IMR-90 (cell line): Measurements from ENCODE around the gene SPATA33. TPM values are rescaled to one million over a fixed set of nuclear protein-coding genes. Genes with fewer than 3 reads are reported as not detected.

Experiments used
- ATAC-seq: fragments of 200-7000 bp; cut with Tn5 transposase; 2 replicates; pipeline ENCODE4 v1.9.1; 2020; ENCODE audit warnings: low read depth, mild to moderate bottlenecking, moderate library complexity
- BruUV-seq: library from RNA; stranded (reverse); fragments of 400-500 nt; replicated peaks from 2 replicates; lab custom pipeline; 2021; lab: Mats Ljungman, UMichigan
- CTCF ChIA-PET: fragments of 300-600 bp; formaldehyde crosslinking; extraction: SDS; loops from one replicate; lab custom pipeline; 2021; ENCODE audit warnings: antibody characterized with exemption; lab: Yijun Ruan, JAX
- POLR2A ChIA-PET: fragments of 300-600 bp; sonication (Branson Sonifier 250); formaldehyde crosslinking; loops from one replicate; lab custom pipeline; 2022; ENCODE audit warnings: antibody characterized with exemption; ENCODE audit not compliant: unreplicated experiment; lab: Charles Lee
- DNase-seq: peaks from one replicate; pipeline ENCODE4 v3.0.0; 2013
- H2AFZ ChIP-seq: replicated peaks from 2 replicates; pipeline ENCODE3; 2013; ENCODE audit warnings: low read length, mild to moderate bottlenecking; ENCODE audit not compliant: poor library complexity
- H2AK5ac ChIP-seq: 2 replicates; pipeline ENCODE4 v1.6.1; 2013; ENCODE audit warnings: low read depth, low read length, inconsistent platforms
- H2AK9ac ChIP-seq: replicated peaks from 2 replicates; pipeline ENCODE3; 2013; ENCODE audit warnings: mild to moderate bottlenecking, low read depth, low read length, moderate library complexity; ENCODE audit not compliant: poor library complexity
- H2BK120ac ChIP-seq: 2 replicates; pipeline ENCODE4 v1.6.1; 2013; ENCODE audit warnings: low read depth, low read length, inconsistent platforms
- H2BK15ac ChIP-seq: 3 replicates; pipeline ENCODE4 v1.6.1; 2013; ENCODE audit warnings: low read depth, low read length, inconsistent platforms
- H2BK20ac ChIP-seq: 2 replicates; pipeline ENCODE4 v1.6.1; 2013; ENCODE audit warnings: low read depth, mild to moderate bottlenecking, inconsistent platforms, low read length, moderate library complexity
- H2BK5ac ChIP-seq: 2 replicates; pipeline ENCODE4 v1.6.1; 2013; ENCODE audit warnings: mild to moderate bottlenecking, low read depth, low read length, inconsistent platforms; ENCODE audit not compliant: poor library complexity, severe bottlenecking
- H3K14ac ChIP-seq: replicated peaks from 2 replicates; pipeline ENCODE4 v1.6.1; 2013; ENCODE audit warnings: low read depth, low read length, inconsistent platforms
- H3K18ac ChIP-seq: 2 replicates; pipeline ENCODE4 v1.6.1; 2013; ENCODE audit warnings: low read depth, low read length, control low read depth
- H3K23ac ChIP-seq: 2 replicates; pipeline ENCODE4 v1.6.1; 2013; ENCODE audit warnings: low read depth, low read length, inconsistent platforms
- H3K27ac ChIP-seq: 2 replicates; pipeline ENCODE4 v1.5.1; 2013; ENCODE audit warnings: mild to moderate bottlenecking, control low read depth, low read length; ENCODE audit not compliant: insufficient read depth
- H3K27me3 ChIP-seq: 2 replicates; pipeline ENCODE4 v1.6.1; 2013; ENCODE audit warnings: low read length; ENCODE audit not compliant: control insufficient read depth, insufficient read depth
- H3K36me3 ChIP-seq: 2 replicates; pipeline ENCODE4 v1.6.1; 2013; ENCODE audit warnings: low read length, mixed read lengths; ENCODE audit not compliant: control insufficient read depth, insufficient read depth
- H3K4ac ChIP-seq: 2 replicates; pipeline ENCODE4 v1.6.1; 2013; ENCODE audit warnings: low read depth, low read length, inconsistent platforms
- H3K4me1 ChIP-seq: 2 replicates; pipeline ENCODE4 v1.6.1; 2013; ENCODE audit warnings: low read length, mixed read lengths; ENCODE audit not compliant: control insufficient read depth, insufficient read depth
- H3K4me2 ChIP-seq: 2 replicates; pipeline ENCODE4 v1.6.1; 2013; ENCODE audit warnings: low read depth, mild to moderate bottlenecking, control low read depth, low read length, moderate library complexity
- H3K4me3 ChIP-seq: 2 replicates; pipeline ENCODE4 v1.5.1; 2013; ENCODE audit warnings: low read depth, mild to moderate bottlenecking, control low read depth, low read length, moderate library complexity; ENCODE audit not compliant: insufficient read depth
- H3K56ac ChIP-seq: 2 replicates; pipeline ENCODE4 v1.6.1; 2013; ENCODE audit warnings: low read length, inconsistent platforms; ENCODE audit not compliant: insufficient read depth; ENCODE audit errors: extremely low read depth
- H3K79me1 ChIP-seq, 2 experiments: 2 replicates each; pipeline ENCODE4 v1.6.1; 2013; ENCODE audit warnings: low read length in 2 of 2, inconsistent platforms in 1 of 2, low read depth in 1 of 2
- H3K9ac ChIP-seq: 2 replicates; pipeline ENCODE4 v1.6.1; 2013; ENCODE audit warnings: low read depth, low read length, control low read depth
- H3K9me1 ChIP-seq: 2 replicates; pipeline ENCODE4 v1.6.1; 2013; ENCODE audit warnings: low read length, inconsistent platforms; ENCODE audit not compliant: insufficient read depth
- H3K9me3 ChIP-seq: 2 replicates; pipeline ENCODE4 v1.6.1; 2013; ENCODE audit warnings: low read length; ENCODE audit not compliant: control insufficient read depth, insufficient read depth
- H4K20me1 ChIP-seq: 2 replicates; pipeline ENCODE4 v1.6.1; 2013; ENCODE audit warnings: low read length, inconsistent platforms; ENCODE audit not compliant: insufficient read depth
- H4K5ac ChIP-seq: 2 replicates; pipeline ENCODE4 v1.6.1; 2013; ENCODE audit warnings: mild to moderate bottlenecking, low read depth, low read length, control low read depth
- H4K8ac ChIP-seq, 2 experiments: 2 replicates each; pipeline ENCODE4 v1.6.1; 2013; ENCODE audit warnings: low read depth in 2 of 2, low read length in 2 of 2, control low read depth in 1 of 2, inconsistent platforms in 1 of 2
- H4K91ac ChIP-seq: 2 replicates; pipeline ENCODE4 v1.6.1; 2013; ENCODE audit warnings: low read depth, low read length, inconsistent platforms; ENCODE audit not compliant: insufficient read depth
- BHLHE40 ChIP-seq: fragments of 150-350 bp; IDR thresholded peaks from 2 replicates; pipeline ENCODE4 v1.6.1; 2016; ENCODE audit warnings: mild to moderate bottlenecking, low read depth, low read length
- CEBPB ChIP-seq: IDR thresholded peaks from 2 replicates; pipeline ENCODE4 v1.6.1; 2012; ENCODE audit warnings: low read depth, low read length, improper control_type of control experiment
- CHD1 ChIP-seq: IDR thresholded peaks from 2 replicates; pipeline ENCODE4 v1.6.1; 2012; ENCODE audit warnings: low read depth, low read length, improper control_type of control experiment
- CTCF ChIP-seq: conservative IDR thresholded peaks from 2 replicates; pipeline ENCODE4 v1.5.1; 2012; ENCODE audit warnings: mild to moderate bottlenecking, low read depth, low read length, improper control_type of control experiment
- ELK1 ChIP-seq: fragments of 150-350 bp; IDR thresholded peaks from 2 replicates; pipeline ENCODE4 v1.6.1; 2016; ENCODE audit warnings: low read depth, mild to moderate bottlenecking, low read length, moderate library complexity, borderline replicate concordance
- FOS ChIP-seq: fragments of 150-350 bp; IDR thresholded peaks from 2 replicates; pipeline ENCODE4 v1.6.1; 2016; ENCODE audit warnings: low read depth, low read length
- MAFK ChIP-seq: IDR thresholded peaks from 2 replicates; pipeline ENCODE4 v1.6.1; 2012; ENCODE audit warnings: low read depth, low read length, improper control_type of control experiment
- MAZ ChIP-seq: IDR thresholded peaks from 2 replicates; pipeline ENCODE4 v1.6.1; 2012; ENCODE audit warnings: low read depth, mild to moderate bottlenecking, low read length, improper control_type of control experiment, moderate library complexity, borderline replicate concordance
- MXI1 ChIP-seq: IDR thresholded peaks from 2 replicates; pipeline ENCODE4 v1.6.1; 2012; ENCODE audit warnings: low read depth, mild to moderate bottlenecking, low read length, moderate library complexity, borderline replicate concordance
- NFE2L2 ChIP-seq: fragments of 150-350 bp; IDR thresholded peaks from 2 replicates; pipeline ENCODE4 v1.6.1; 2016; ENCODE audit warnings: low read depth, mild to moderate bottlenecking, low read length
- POLR2A ChIP-seq: IDR thresholded peaks from 2 replicates; pipeline ENCODE4 v1.6.1; 2012; ENCODE audit warnings: mild to moderate bottlenecking, low read depth, low read length
- RAD21 ChIP-seq: IDR thresholded peaks from 2 replicates; pipeline ENCODE4 v1.6.1; 2012; ENCODE audit warnings: low read length, improper control_type of control experiment
- RCOR1 ChIP-seq: IDR thresholded peaks from 2 replicates; pipeline ENCODE4 v1.6.1; 2012; ENCODE audit warnings: mild to moderate bottlenecking, low read length, improper control_type of control experiment; ENCODE audit not compliant: insufficient replicate concordance
- RFX5 ChIP-seq: IDR thresholded peaks from 2 replicates; pipeline ENCODE4 v1.8.0; 2012; ENCODE audit warnings: low read depth, mild to moderate bottlenecking, low read length, moderate library complexity
- SMC3 ChIP-seq: fragments of 150-350 bp; IDR thresholded peaks from 2 replicates; pipeline ENCODE4 v1.6.1; 2016; ENCODE audit warnings: low read depth, mild to moderate bottlenecking, antibody characterized with exemption, low read length, moderate library complexity
- USF2 ChIP-seq: fragments of 150-350 bp; IDR thresholded peaks from 2 replicates; pipeline ENCODE4 v1.6.1; 2017; ENCODE audit warnings: mild to moderate bottlenecking, antibody characterized with exemption, low read length, low read depth
- WGBS, 2 experiments: methylation state at CpG; one replicate each; pipeline versions ENCODE4 v1.1.5 to v1.1.7; 2013; ENCODE audit warnings: missing lambda C conversion rate in 2 of 2; ENCODE audit not compliant: insufficient read length in 1 of 2; ENCODE audit errors: extremely low coverage in 2 of 2; 5-methylcytosine and 5-hydroxymethylcytosine counted together
- dilution Hi-C: fragments of 300-500 bp; cut with HindIII; formaldehyde crosslinking; loops from one replicate; pipeline ENCODE4 v1.14.3; 2018; ENCODE audit warnings: low sequenced_read_pairs; ENCODE audit not compliant: unreplicated experiment
- in situ Hi-C: fragments of 300-500 bp; cut with MboI; formaldehyde crosslinking; loops from 3 replicates; pipeline ENCODE4 v1.14.3; 2019; ENCODE audit warnings: low sequenced_read_pairs, inconsistent platforms, mixed read lengths
- intact Hi-C: fragments of 100-400 bp; cut with micrococcal nuclease; formaldehyde crosslinking; loops from 2 replicates; pipeline ENCODE4 v1.10.0; 2022
- polyA plus RNA-seq, 3 experiments: library from polyadenylated mRNA; depleted of rRNA; stranded (reverse); fragments of >200 nt; gene quantifications; 2 replicates each; pipeline ENCODE4 v1.2.3, GENCODE V29; 2012; ENCODE audit warnings: low replicate concordance in 1 of 3
- total RNA-seq: library from RNA; depleted of rRNA; stranded (reverse); fragments of >200 nt; gene quantifications from 2 replicates; pipeline ENCODE4 v1.2.3, GENCODE V29; 2012

SPATA33 gene
- total and polyA plus RNA-seq, 2 of the 4 experiments (the other 2 are of a cell fraction): 0.90 to 3.4 TPM

- WGBS, 2 experiments: 42% methylated on average over 7 of the region's 13 CpGs; no CpG with 5 or more reads in 1 of the 2 experiments
- no peak overlapping the region for H2BK5ac ChIP-seq
- H3K14ac ChIP-seq: no peak overlapping the region
- H4K91ac ChIP-seq: no peak overlapping the region
- no peak overlapping the region for H3K4me2 ChIP-seq
- peaks cover 15% of the 10 kb centered on the region for H4K20me1 ChIP-seq
- in situ Hi-C loops: no loop called here
- no peak overlapping the region for H4K5ac ChIP-seq
- no peak for TF ChIP-seq RCOR1
- TF ChIP-seq NFE2L2: no peak
- no peak for TF ChIP-seq ELK1
- TF ChIP-seq CHD1: no peak
- TF ChIP-seq MXI1: no peak
- no peak for TF ChIP-seq MAZ
- no peak for TF ChIP-seq RFX5
- TF ChIP-seq CEBPB: no peak
- no peak for TF ChIP-seq RAD21
- TF ChIP-seq SMC3: no peak
- no peak for TF ChIP-seq MAFK
- TF ChIP-seq USF2: no peak
- no peak for TF ChIP-seq POLR2A
- TF ChIP-seq BHLHE40: no peak
- no peak for TF ChIP-seq CTCF
- no peak for TF ChIP-seq FOS
- DNase-seq (no peak), ATAC-seq (no peak)
- H3K4me1 ChIP-seq: peaks cover 11% of the 10 kb centered on the region
- H3K27me3 ChIP-seq: no peaks in the 10 kb centered on the region
- no peak overlapping the region for H3K56ac ChIP-seq
- no peak overlapping the region for H4K8ac ChIP-seq
- H3K18ac ChIP-seq: no peak overlapping the region
- H3K79me1 ChIP-seq: peaks cover 5 to 13% of the 10 kb centered on the region in 2 experiments; a peak in 2 of 4 replicates
- H3K4me3 ChIP-seq: no peak overlapping the region
- peak overlapping the region; percentile 43 for H2AFZ ChIP-seq
- peaks cover 8% of the 10 kb centered on the region; the same call in 1 of the 2 replicates for H3K36me3 ChIP-seq
- peak overlapping the region; percentile 24 for H2AK9ac ChIP-seq
- no peak overlapping the region for H3K9ac ChIP-seq
- H2AK5ac ChIP-seq: no peak overlapping the region
- H3K23ac ChIP-seq: no peak overlapping the region
- no peak overlapping the region for H3K27ac ChIP-seq
- H2BK120ac ChIP-seq: no peak overlapping the region
- H3K9me1 ChIP-seq: no peaks in the 10 kb centered on the region
- no peaks in the 10 kb centered on the region for H3K9me3 ChIP-seq
- dilution Hi-C loops: no loop called here
- intact Hi-C loops: no loop called here
- POLR2A ChIA-PET: no interaction called here
- CTCF ChIA-PET: interaction anchor here (1.3 kb wide), 1 partner anchor 10 kb away, joined by 6 read pairs; no protein-coding TSS in a partner anchor
- H2BK15ac ChIP-seq: no peak overlapping the region
- no peak overlapping the region for H2BK20ac ChIP-seq
- no peak overlapping the region for H3K4ac ChIP-seq
- BruUV-seq: no TSS peak
Observed at GRCh38 chr16:89704281-89704680, 46.6 kb downstream of the SPATA33 start.
